Measurements from ENCODE around the gene B4GALNT2.

B4GALNT2 gene

DNA sequence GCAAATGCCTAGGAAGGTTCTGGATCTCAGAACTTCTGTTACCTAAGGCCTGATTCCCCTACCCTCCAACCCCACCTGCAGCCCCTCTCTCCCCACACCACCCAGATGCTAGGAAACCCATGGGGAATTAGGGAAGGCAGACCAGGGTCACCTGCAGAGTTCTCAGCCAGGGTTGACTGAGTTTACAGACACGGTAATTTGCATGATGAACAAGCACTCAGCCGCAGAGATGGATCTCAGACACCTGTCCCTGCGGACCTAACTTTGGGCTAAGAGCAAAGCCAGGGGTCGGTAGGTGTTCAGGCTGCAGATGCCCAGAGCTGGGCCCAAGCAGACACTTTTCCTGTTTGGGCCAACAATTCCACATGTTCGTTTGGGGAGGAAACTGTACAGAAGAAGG lies 80.8 kb downstream of the B4GALNT2 start:
- H3F3A ChIP-seq (ENCODE audit: control insufficient read depth, insufficient read depth): peaks cover 44% of the 10 kb centered on the region
- no peaks in the 10 kb centered on the region for H3K9me2 ChIP-seq (replicated peaks; ENCODE audit: control insufficient read depth, low read length)
- peak overlapping the region; percentile 90 for H3K27ac ChIP-seq (ENCODE audit: low read depth, low read length)

GRCh38 chr17:49213847-49214246 lies 81.3 kb downstream of the B4GALNT2 start:
- peaks cover 58% of the 10 kb centered on the region for H3K36me3 ChIP-seq (ENCODE audit: control insufficient read depth, low read length)
- no peaks in the 10 kb centered on the region for H4K20me1 ChIP-seq (ENCODE audit: control insufficient read depth, insufficient read depth, low read depth, low read length)
- no peak for TF ChIP-seq CTCF (IDR thresholded peaks at IDR 0.05; ENCODE audit: low read depth, low read length, poor library complexity, severe bottlenecking)
- no peak for TF ChIP-seq EZH2phosphoT487 (IDR thresholded peaks at IDR 0.05; ENCODE audit: borderline replicate concordance, low read length)
- peak overlapping the region; percentile 89 for H3K4me3 ChIP-seq (ENCODE audit: low read length)
- no peaks in the 10 kb centered on the region for H3K27me3 ChIP-seq (ENCODE audit: control insufficient read depth, low read length)
- no peaks in the 10 kb centered on the region for H3K9me3 ChIP-seq (ENCODE audit: control insufficient read depth, insufficient read depth, low read length)
- peak overlapping the region; percentile 90 for H3K27ac ChIP-seq (ENCODE audit: low read depth, low read length)
- H3K4me2 ChIP-seq (ENCODE audit: low read length): peak overlapping the region; percentile 74
- peaks cover 92% of the 10 kb centered on the region for H3K4me1 ChIP-seq (ENCODE audit: control insufficient read depth, low read length)
- H3F3A ChIP-seq (ENCODE audit: control insufficient read depth, insufficient read depth): peaks cover 41% of the 10 kb centered on the region
- H3K9me2 ChIP-seq (replicated peaks; ENCODE audit: control insufficient read depth, low read length): no peaks in the 10 kb centered on the region
- peaks cover 80% of the 10 kb centered on the region for H3K79me2 ChIP-seq (ENCODE audit: control insufficient read depth, low read length)

More for the DNA sequence above, 80.8 kb downstream of the B4GALNT2 start:
- Histone ChIP-seq H3K4me1 (ENCODE audit: control insufficient read depth, low read length) (peaks cover 90% of the 10 kb centered on the region), H3K36me3 (ENCODE audit: control insufficient read depth, low read length) (peaks cover 53% of the 10 kb centered on the region), H3K79me2 (ENCODE audit: control insufficient read depth, low read length) (peaks cover 78% of the 10 kb centered on the region), H4K20me1 (ENCODE audit: control insufficient read depth, insufficient read depth, low read depth, low read length) (no peaks in the 10 kb centered on the region), H3K27me3 (ENCODE audit: control insufficient read depth, low read length) (no peaks in the 10 kb centered on the region), H3K4me2 (ENCODE audit: low read length) (peak overlapping the region; percentile 74), H3K9me3 (ENCODE audit: control insufficient read depth, insufficient read depth, low read length) (no peaks in the 10 kb centered on the region), H3K4me3 (ENCODE audit: low read length) (peak overlapping the region; percentile 89)
- TF ChIP-seq EZH2phosphoT487 (IDR thresholded peaks at IDR 0.05; ENCODE audit: borderline replicate concordance, low read length) (no peak), CTCF (IDR thresholded peaks at IDR 0.05; ENCODE audit: low read depth, low read length, poor library complexity, severe bottlenecking) (no peak)

GRCh38 chr17:49214676-49215360 lies 82.2 kb downstream of the B4GALNT2 start:
- Histone ChIP-seq H3F3A (ENCODE audit: control insufficient read depth, insufficient read depth) (peaks cover 41% of the 10 kb centered on the region), H3K27ac (ENCODE audit: low read depth, low read length) (peak overlapping the region; percentile 90), H3K4me3 (ENCODE audit: low read length) (peak overlapping the region; percentile 89)

More at GRCh38 chr17:49214676-49215360, 82.2 kb downstream of the B4GALNT2 start:
- TF ChIP-seq CTCF (IDR thresholded peaks at IDR 0.05; ENCODE audit: low read depth, low read length, poor library complexity, severe bottlenecking): no peak
- TF ChIP-seq EZH2phosphoT487 (IDR thresholded peaks at IDR 0.05; ENCODE audit: borderline replicate concordance, low read length): no peak
- Histone ChIP-seq H3K4me2 (ENCODE audit: low read length) (peak overlapping the region; percentile 74), H4K20me1 (ENCODE audit: control insufficient read depth, insufficient read depth, low read depth, low read length) (no peaks in the 10 kb centered on the region), H3K27me3 (ENCODE audit: control insufficient read depth, low read length) (no peaks in the 10 kb centered on the region), H3K79me2 (ENCODE audit: control insufficient read depth, low read length) (peaks cover 80% of the 10 kb centered on the region), H3K9me2 (replicated peaks; ENCODE audit: control insufficient read depth, low read length) (no peaks in the 10 kb centered on the region), H3K9me3 (ENCODE audit: control insufficient read depth, insufficient read depth, low read length) (no peaks in the 10 kb centered on the region), H3K36me3 (ENCODE audit: control insufficient read depth, low read length) (peaks cover 68% of the 10 kb centered on the region), H3K4me1 (ENCODE audit: control insufficient read depth, low read length) (peaks cover 90% of the 10 kb centered on the region)
